Natural killer cell treated with Interleukin-12 subunit alpha and Interleukin-12 subunit beta and Interleukin-15 and Interleukin-18, amount 100 ng/mL, for 72 hours (primary cell): Measurements from ENCODE around the gene NPRL2. TPM values are rescaled to one million over a fixed set of nuclear protein-coding genes. Genes with fewer than 3 reads are reported as not detected.
"Not testable (repeated sequence)": the region's sequence is repeated elsewhere in the genome, so short reads cannot be mapped to it uniquely, and the experiment has no call there.

Experiments
- ATAC-seq, 2 donors: fragments of 150-1000 bp; cut with Tn5 transposase in 1 of 2; sonication (Bioruptor Pico), chemical (Tn5 transposase) in 1 of 2; 2 replicates each; pipeline ENCODE4 v1.10.0; 2021
- DNase-seq: peaks from one replicate; pipeline ENCODE4 v3.0.0; 2022; ENCODE audit warnings: low spot score
- H3K27ac Mint-ChIP-seq, 2 donors: 1 replicate in 1 of 2; 2 replicates in 1 of 2; pipeline ENCODE4 v1.8.0; 2022; ENCODE audit warnings: mixed read lengths in 2 of 2, mild to moderate bottlenecking in 1 of 2, moderate library complexity in 1 of 2
- H3K27me3 Mint-ChIP-seq, 2 donors: 1 replicate in 1 of 2; 2 replicates in 1 of 2; pipeline ENCODE4 v1.8.0; 2022; ENCODE audit warnings: mixed read lengths in 2 of 2
- H3K36me3 Mint-ChIP-seq: one replicate; pipeline ENCODE4 v1.8.0; 2022; ENCODE audit warnings: mixed read lengths
- H3K4me1 Mint-ChIP-seq, 2 donors: 1 replicate in 1 of 2; 2 replicates in 1 of 2; pipeline ENCODE4 v1.8.0; 2022; ENCODE audit warnings: low read depth in 2 of 2, mixed read lengths in 2 of 2, mild to moderate bottlenecking in 1 of 2
- H3K4me3 Mint-ChIP-seq: one replicate; pipeline ENCODE4 v1.8.0; 2022; ENCODE audit warnings: mixed read lengths
- H3K9me3 Mint-ChIP-seq: 2 replicates; pipeline ENCODE4 v1.8.0; 2022; ENCODE audit warnings: mixed read lengths
- total RNA-seq, 2 donors: library from RNA; stranded (reverse); gene quantifications; one replicate each; pipeline ENCODE4 v1.2.3, GENCODE V29; 2022

The NPRL2 gene
- total RNA-seq, 2 donors from 2014 or later: 42.3 to 44.6 TPM

DNA sequence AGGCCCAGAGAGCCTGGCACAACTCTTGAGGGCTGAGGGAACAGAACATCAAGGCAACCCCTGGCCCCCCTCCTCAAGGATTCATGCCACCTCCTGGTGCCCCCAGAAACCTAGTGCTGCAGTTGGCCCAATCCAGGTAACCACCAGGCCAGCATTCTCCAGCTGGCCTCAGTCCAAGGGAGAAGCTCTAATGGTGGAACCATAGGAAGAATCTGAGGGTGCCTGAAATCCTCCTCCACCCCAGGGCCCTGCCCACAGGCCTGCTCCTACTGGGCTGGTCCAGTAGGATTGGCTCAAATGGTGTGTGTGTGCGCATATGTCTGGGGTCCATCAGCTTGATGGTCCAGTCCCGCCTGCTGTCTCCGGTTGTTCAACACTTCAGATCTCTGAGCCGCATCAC, 35.8 kb downstream of the NPRL2 start:
- peaks cover 14 to 22% of the 10 kb centered on the region in 2 donors for H3K4me1 Mint-ChIP-seq
- ATAC-seq: no peak
- H3K27me3 Mint-ChIP-seq: no peaks in the 10 kb centered on the region

DNA sequence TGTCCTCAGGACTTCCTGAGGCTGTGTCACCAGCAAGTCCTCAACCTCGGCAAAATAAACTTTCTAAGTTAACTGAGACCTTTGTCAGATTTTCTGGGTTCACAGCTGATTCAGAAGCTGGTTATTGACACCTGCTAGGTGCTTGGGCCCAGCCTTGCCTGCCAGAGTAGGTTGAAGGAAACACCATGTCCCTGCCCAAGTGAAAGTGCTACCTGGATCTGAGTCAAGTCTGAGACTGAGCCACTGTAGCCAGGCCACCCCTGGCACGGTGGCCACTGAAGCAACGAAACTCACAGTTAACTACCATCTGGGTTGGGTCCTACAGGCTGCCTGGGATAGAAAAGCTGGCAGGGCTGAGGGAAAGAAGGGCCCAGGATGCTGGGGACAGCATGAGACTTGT, 36.2 kb downstream of the NPRL2 start:
- DNase-seq (peak; percentile 37), ATAC-seq (no peak)
- Mint-ChIP-seq H3K9me3 (no peaks in the 10 kb centered on the region), H3K27me3 (no peaks in the 10 kb centered on the region), H3K36me3 (no peaks in the 10 kb centered on the region), H3K27ac (peak overlapping the region in 1 of 2 donors; percentile 10), H3K4me3 (no peak overlapping the region), H3K4me1 (peaks cover 11 to 20% of the 10 kb centered on the region in 2 donors)

More for the DNA sequence above, 35.8 kb downstream of the NPRL2 start:
- DNase-seq: no peak
- H3K27ac Mint-ChIP-seq: peak overlapping the region in 1 of 2 donors; percentile 45
- H3K9me3 Mint-ChIP-seq: no peaks in the 10 kb centered on the region
- H3K36me3 Mint-ChIP-seq: no peaks in the 10 kb centered on the region
- no peak overlapping the region for H3K4me3 Mint-ChIP-seq

DNA sequence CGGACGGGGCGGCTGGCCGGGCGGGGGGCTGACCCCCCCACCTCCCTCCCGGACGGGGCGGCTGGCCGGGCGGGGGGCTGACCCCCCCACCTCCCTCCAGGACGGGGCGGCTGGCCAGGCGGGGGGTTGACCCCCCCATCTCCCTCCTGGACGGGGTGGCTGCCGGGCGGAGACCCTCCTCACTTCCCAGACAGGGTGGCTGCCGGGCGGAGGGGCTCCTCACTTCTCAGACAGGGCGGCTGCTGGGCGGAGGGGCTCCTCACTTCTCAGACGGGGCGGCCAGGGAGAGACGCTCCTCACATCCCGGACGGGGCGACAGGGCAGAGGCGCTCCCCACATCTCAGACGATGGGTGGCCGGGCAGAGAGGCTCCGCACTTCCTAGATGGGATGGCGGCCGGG, 38.5 kb downstream of the NPRL2 start:
- not testable (repeated sequence) for ATAC-seq, H3K27me3 Mint-ChIP-seq, H3K27ac Mint-ChIP-seq, H3K36me3 Mint-ChIP-seq, H3K4me3 Mint-ChIP-seq, H3K9me3 Mint-ChIP-seq, DNase-seq
- H3K4me1 Mint-ChIP-seq: peaks cover 8 to 12% of the 10 kb centered on the region in 2 donors

DNA sequence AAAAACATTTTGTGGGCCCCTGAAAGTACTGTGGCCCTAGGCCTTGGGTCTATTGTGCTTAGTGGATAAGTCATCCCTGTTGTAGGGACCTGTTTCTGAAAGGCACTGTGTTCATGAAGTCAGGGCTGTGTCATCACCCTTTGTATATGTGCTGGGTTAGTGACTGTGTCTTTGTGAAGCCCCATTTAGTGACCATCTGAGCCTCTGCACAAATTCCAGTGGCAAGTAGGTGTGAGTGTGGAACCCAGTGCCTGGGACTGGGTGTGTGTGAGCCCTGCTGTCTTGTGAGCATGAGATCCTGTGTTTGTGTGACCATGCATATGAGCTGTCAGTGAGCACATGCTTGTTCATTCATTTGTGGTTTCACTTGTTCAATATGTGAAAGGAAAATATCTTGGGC, 46.0 kb downstream of the NPRL2 start:
- ATAC-seq: no peak
- H3K27me3 Mint-ChIP-seq: no peaks in the 10 kb centered on the region
- no peaks in the 10 kb centered on the region for H3K9me3 Mint-ChIP-seq

DNA sequence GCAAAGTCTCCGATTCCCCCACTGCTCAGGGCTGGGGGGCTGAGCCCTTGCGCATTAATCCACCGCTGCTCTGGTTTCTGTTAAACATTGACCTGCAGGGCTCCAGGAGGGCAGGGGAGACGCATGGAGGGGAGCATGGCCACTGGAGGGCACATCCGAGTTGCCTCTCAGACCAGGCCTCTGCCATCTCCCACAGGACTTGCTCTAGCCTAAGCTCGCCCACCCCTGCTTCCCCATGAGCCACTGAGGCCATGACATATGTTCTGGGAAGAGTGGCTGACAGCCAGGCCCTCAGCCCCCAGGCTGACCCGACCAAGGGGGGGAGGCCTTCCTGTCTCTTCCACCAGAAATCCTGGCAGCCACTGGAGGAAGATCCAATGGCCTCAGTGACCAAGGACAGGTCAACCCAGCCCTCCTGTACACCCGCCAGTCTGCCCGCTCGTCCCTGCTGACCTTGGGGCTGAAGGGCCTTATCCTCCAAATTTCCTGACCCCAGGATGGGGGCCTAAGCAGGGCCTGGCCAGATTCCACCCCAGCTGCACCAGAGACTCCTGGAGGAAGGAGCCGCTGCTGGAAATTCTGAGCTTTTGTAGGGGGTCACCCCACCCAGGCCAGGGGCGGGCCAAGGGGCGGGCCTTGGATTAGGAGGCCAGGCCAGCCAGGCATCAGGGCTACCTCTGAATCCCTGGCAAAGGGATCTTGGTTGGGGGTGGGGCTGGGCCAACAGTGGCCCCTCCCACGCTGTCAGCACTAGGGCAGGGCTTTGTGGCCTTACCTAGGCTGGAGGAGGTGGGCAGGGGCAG, 47.4 kb downstream of the NPRL2 start, which contains the start of gene HYAL1:
HYAL1 (minus strand) TSS at position 562 of the 803 bp plus-strand sequence. CDS start 618 bp downstream, outside the sequence.
- DNase-seq (no peak), ATAC-seq (no peak)
- H3K27me3 Mint-ChIP-seq: no peaks in the 10 kb centered on the region
- no peaks in the 10 kb centered on the region for H3K36me3 Mint-ChIP-seq
- no peak within 1 kb of the TSS for H3K27ac Mint-ChIP-seq
- H3K9me3 Mint-ChIP-seq: no peaks in the 10 kb centered on the region
- peaks cover 16 to 17% of the 10 kb centered on the region in 2 donors for H3K4me1 Mint-ChIP-seq
- H3K4me3 Mint-ChIP-seq: no peak within 1 kb of the TSS

More for the DNA sequence above, 46.0 kb downstream of the NPRL2 start:
- DNase-seq: no peak
- Mint-ChIP-seq H3K36me3 (no peaks in the 10 kb centered on the region), H3K4me1 (peaks cover 10% of the 10 kb centered on the region in 2 donors), H3K4me3 (no peak overlapping the region), H3K27ac (no peak overlapping the region)

DNA sequence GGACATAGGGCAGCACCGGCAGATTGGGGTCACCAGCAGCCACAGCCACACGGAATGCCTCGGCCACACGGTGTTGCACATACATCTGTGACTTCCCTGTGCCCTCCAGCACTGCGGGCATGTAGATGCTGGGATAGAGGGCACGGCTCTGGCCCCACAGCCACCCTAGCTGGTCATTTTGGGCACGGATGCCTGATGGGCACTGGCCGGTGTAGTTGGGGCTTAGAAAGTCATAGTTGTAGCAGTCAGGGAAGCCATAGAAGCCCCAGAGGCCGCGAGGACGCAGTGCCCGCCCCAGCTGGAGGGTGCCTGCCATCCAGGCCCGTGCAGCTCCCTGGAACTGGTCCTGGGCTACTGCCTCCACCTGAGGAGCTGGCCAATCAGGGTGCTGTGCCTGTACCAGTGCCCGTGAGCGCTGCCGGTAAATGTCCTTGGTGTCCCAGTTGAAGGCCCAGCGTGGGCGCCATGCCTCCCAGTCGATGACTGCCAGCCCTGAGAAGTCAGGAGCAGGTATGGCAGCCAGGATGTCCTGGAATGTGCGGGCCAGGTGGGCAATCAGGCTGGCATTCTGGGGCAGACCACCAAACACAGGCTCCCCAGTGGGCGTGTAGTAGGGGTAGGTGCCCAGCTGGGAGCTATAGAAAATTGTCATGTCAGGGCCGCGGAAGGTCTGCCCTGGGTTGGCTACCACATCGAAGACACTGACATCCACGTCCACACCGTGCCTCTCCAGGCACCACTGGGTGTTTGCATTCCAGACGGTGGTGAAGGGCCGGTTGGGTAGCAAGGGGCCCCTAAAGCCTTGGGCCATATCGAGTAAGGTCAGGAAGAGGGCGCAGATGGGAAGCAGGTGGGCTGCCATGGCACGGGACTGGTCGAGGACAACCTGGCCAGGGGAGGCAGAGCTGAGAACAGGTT, 48.2 kb downstream of the NPRL2 start:
- Mint-ChIP-seq H3K27me3 (no peaks in the 10 kb centered on the region), H3K4me3 (no peak overlapping the region), H3K27ac (no peak overlapping the region), H3K9me3 (no peaks in the 10 kb centered on the region), H3K36me3 (no peaks in the 10 kb centered on the region), H3K4me1 (peaks cover 19 to 21% of the 10 kb centered on the region in 2 donors)
- DNase-seq (no peak), ATAC-seq (no peak)

DNA sequence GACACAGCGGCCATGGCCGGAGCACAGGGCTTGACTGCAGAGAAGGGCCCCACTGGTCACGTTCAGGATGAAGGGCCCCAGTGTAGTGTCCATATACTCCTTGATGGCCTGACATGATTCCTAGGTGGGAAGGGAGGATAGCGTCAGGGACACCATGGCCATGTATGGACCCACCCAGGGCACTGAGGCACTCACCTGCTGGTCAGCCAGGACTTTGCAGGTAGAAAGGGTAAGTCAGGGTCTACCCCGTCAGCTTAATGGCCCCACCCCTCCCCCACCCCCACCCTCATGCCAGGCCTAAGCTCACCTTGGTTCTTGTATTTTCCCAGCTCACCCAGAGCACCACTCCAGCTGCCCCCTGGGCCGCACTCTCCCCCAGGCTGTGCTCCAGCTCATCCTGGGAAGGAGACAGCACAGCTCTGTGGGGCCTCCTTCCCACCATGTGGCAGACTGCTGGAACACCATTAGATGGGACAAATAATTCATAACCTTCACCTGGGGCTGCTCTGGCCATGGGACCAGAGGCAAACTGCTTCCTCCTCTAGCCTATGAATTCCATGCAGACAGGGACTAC, 49.8 kb downstream of the NPRL2 start:
- no peak for ATAC-seq
- no peak for DNase-seq
- H3K4me1 Mint-ChIP-seq: peaks cover 19 to 21% of the 10 kb centered on the region in 2 donors
- H3K27me3 Mint-ChIP-seq: no peaks in the 10 kb centered on the region
- H3K27ac Mint-ChIP-seq: peak overlapping the region; percentile 92 to 93
- H3K9me3 Mint-ChIP-seq: no peaks in the 10 kb centered on the region
- H3K36me3 Mint-ChIP-seq: no peaks in the 10 kb centered on the region
- peak overlapping the region; percentile 95 for H3K4me3 Mint-ChIP-seq

DNA sequence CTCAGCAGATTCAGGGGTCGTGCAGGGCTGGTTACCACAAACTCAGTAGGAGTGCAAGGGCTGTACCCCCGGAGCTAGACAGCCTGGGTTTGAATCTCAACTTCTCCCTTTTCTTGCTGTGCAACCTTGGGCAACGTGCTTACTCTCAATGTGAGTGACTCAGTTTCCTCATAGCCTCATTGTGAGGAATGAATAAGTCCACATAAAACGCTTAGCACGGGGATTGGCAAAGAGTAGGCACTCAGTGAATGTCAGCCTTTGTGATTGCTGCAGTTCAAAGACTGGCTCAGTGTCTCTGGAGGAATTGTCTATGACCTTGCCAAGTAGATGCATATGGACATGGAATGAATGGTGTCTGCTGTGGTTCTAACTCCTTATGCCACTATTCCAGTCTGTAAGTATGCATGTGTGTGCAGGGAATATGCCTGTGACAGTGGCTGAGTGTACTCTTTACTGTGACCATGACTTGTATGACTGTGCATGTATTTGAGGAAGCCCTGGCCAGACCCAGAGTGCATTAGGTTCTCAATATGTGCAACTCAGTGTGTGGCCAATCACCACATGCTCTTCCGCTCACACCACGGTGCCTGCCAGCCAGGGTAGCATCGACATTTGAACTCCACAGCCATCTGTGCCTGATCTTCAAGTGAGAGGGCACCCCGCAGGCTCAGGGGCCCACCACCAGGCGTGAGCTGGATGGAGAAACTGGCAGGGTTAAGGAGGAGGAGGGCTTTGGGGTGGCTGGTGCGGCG, 50.5 kb downstream of the NPRL2 start:
- DNase-seq (no peak), ATAC-seq (no peak)
- Mint-ChIP-seq H3K36me3 (no peaks in the 10 kb centered on the region), H3K4me1 (peaks cover 19 to 21% of the 10 kb centered on the region in 2 donors), H3K9me3 (no peaks in the 10 kb centered on the region), H3K27me3 (no peaks in the 10 kb centered on the region), H3K4me3 (peak overlapping the region; percentile 95), H3K27ac (peak overlapping the region; percentile 92 to 93)

DNA sequence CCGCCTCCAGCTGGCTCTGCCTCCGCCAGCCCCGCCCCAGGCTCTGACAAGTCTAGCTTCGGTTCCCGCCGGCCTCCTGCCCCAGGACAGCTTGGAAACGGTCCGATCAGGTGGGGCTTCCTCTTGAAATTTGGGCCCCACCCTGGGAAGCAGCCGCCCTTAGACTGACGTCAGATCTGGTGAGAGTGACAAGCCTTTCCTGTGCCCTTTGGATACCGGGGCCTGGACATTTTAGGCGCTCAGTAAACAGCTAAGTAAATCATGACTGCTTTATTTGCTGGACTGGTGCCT, 51.0 kb downstream of the NPRL2 start:
- Mint-ChIP-seq H3K27ac (peak overlapping the region; percentile 92 to 93), H3K4me1 (peaks cover 19 to 21% of the 10 kb centered on the region in 2 donors), H3K36me3 (no peaks in the 10 kb centered on the region), H3K9me3 (no peaks in the 10 kb centered on the region), H3K4me3 (peak overlapping the region; percentile 95), H3K27me3 (no peaks in the 10 kb centered on the region)
- DNase-seq (no peak), ATAC-seq (no peak)

DNA sequence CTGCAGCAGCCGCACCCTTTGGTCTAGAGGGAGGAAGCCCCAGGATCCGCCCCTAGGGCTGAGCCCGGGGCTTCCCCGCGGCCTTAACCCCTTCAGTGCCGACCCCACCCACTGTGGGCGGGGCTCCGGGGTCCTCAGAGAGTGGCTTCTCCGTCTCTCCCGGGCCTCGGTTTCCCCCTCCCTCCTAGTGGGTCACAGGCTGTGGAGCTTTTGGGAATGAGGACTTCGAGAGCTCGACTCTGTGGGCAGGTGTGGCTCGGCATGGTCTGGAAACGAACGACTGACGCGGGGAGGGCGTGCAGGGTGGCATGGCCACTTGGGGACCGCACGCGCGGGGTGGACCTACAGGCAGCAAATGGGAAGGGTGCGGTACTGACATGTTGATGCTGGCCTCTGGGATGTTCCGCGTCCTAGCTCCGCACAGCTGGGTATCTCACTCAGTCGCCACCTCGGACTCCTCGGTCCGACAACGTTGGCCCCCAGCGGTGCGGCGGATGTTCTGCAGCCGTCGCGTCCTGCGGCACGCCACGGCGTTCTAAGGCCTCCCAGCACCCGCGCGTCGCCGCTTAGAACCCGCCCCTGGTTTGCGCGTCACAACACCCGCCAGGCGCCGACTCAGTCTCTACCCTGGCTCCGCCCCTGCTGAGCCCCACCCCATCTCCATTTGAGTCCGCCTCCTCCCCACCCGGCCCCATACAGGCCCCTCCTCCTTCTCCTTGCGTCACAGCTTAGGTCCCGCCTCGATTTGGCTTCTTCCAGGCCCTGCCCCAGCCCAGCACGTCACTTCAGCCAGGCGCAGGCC, 51.5 kb downstream of the NPRL2 start, which contains the start of the genes HYAL3 and NAA80:
HYAL3 (minus strand) TSS at position 570 of the 802 bp plus-strand sequence. CDS start 3,803 bp downstream, outside the sequence.
NAA80 (minus strand) TSS at position 570 of the 802 bp plus-strand sequence. CDS start 1,942 bp downstream, outside the sequence.
- H3K4me1 Mint-ChIP-seq: peaks cover 19 to 21% of the 10 kb centered on the region in 2 donors
- no peaks in the 10 kb centered on the region for H3K27me3 Mint-ChIP-seq
- H3K36me3 Mint-ChIP-seq: no peaks in the 10 kb centered on the region
- DNase-seq (peak; percentile 98), ATAC-seq (peak; percentile 94 to 96)
- peak within 1 kb of the TSS; percentile 92 to 93 for H3K27ac Mint-ChIP-seq
- peak within 1 kb of the TSS; percentile 95 for H3K4me3 Mint-ChIP-seq
- H3K9me3 Mint-ChIP-seq: no peaks in the 10 kb centered on the region

DNA sequence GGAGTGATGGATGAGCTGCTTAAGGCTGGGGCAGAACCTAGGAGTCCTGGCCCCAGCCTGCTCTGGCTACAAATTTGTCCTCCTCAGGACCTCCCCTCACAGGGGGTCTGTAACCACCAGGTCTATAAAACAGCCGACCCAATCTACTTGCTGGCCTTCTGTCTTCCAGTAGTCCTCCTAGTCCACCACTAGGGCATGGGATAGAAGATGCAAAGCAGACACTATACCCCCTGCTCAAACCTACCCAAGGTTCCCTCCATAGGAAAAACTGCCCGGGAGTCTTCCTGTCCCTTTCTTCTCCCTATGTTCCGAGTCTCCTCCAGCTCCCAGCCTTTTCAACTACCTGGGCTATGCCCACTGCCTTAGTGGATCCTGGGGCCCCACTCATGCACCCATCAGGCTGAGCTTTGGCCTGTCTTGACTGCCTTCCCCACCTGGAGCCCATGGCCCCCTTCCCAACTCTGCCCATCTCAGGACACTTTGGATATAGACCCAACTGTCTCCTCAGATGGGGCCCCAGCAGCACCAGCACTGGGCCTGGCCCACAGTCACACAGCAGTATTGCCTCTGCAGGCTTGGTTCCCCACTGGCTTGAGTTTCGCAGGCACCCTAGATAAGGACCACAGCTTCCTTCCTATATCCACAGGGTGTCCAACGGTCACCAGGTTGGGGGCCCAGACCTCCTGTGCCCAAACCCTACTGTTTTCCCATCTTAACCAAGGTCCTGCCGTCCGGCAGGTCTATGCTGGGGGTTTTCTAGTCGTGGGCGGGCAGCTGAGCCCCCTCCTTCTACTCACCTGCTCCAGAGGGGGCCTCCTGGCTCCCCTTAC, 52.5 kb downstream of the NPRL2 start:
- peak overlapping the region; percentile 37 to 93 for H3K27ac Mint-ChIP-seq
- no peaks in the 10 kb centered on the region for H3K27me3 Mint-ChIP-seq
- H3K9me3 Mint-ChIP-seq: no peaks in the 10 kb centered on the region
- peak; percentile 32 for DNase-seq
- H3K4me3 Mint-ChIP-seq: peak overlapping the region; percentile 95
- no peak for ATAC-seq
- no peaks in the 10 kb centered on the region for H3K36me3 Mint-ChIP-seq
- H3K4me1 Mint-ChIP-seq: peaks cover 19 to 21% of the 10 kb centered on the region in 2 donors

DNA sequence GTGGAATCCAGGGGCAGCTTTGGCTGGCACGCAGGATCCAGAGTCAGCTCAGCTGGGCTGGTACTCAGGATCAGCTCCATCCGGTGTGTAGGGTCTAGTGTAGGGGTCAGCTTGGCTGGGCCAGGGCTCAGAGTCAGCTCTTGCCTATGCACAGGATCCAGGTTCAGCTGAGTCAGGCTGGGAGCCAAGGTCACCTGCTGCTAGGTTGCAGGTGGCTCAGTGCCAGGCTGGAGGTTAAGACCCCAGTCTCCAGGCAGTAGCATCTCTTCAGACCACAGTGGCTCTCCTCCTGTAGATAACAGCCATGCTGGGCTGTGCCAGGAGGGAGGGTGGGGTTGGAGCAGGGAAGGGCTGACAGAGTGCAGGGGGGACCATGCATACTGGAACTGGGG, 53.2 kb downstream of the NPRL2 start:
- Mint-ChIP-seq H3K4me1 (peaks cover 26 to 29% of the 10 kb centered on the region in 2 donors), H3K27ac (no peak overlapping the region)

More for the DNA sequence above, 53.2 kb downstream of the NPRL2 start:
- Mint-ChIP-seq H3K9me3 (no peaks in the 10 kb centered on the region), H3K4me3 (no peak overlapping the region), H3K36me3 (no peaks in the 10 kb centered on the region), H3K27me3 (no peaks in the 10 kb centered on the region)
- DNase-seq: peak; percentile 55
- no peak for ATAC-seq
